Hematopoietic multipotent progenitor cell treated with erythropoietin and hydrocortisone succinate and interleukin-3 and kit ligand, for 8 days (in vitro differentiated cells): ENCODE results near the gene ITGAD.
"Not testable (repeated sequence)": the region's sequence is repeated elsewhere in the genome, so short reads cannot be mapped to it uniquely, and the experiment has no call there.

Source experiments
- DNase-seq: peaks from one replicate; pipeline ENCODE4 v3.0.0-alpha.2; 2015

The ITGAD gene

DNA sequence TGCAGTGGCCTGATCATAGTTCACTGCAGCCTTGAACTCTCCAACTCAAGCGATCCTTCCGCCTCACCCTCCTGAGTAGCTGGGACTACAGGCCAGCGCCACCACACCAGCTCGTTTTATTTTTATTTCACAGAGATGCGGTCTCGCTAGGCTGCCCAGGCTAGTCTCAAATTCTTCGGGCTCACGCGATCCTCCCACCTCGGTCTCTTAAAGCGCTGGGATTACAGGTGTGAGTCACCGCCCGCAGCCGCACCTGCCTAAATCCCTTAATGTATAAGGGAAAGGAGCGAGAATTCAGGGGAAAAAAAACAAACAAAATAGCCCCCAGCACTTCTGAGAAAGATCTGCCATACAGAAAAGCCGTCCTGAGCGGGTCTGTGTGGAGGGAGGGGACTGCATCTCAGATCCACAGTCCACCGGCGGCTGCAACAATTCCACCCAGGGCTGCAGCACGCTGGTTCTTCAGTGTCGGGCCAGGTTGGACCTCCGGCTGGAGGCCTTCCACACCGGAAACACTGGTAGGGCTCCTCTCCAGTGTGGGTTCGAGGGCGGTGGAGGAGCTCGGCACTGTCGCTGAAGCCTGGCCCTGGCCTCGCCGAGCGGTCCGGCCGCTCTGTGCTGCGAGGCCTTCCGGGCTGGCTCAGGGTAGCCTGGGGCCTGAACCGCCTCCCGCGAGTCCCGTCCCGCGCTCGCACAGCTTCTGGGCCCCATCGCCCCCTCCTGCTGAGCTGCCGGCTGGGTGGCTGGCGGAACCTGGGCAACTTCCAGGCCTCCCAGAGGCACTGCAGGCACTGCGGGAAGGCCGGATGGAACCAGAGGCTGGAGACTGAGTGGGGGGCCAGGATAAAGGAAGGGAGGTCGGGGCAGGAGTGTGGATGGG lies 42.4 kb downstream of the ITGAD start:
- no peak for DNase-seq

DNA sequence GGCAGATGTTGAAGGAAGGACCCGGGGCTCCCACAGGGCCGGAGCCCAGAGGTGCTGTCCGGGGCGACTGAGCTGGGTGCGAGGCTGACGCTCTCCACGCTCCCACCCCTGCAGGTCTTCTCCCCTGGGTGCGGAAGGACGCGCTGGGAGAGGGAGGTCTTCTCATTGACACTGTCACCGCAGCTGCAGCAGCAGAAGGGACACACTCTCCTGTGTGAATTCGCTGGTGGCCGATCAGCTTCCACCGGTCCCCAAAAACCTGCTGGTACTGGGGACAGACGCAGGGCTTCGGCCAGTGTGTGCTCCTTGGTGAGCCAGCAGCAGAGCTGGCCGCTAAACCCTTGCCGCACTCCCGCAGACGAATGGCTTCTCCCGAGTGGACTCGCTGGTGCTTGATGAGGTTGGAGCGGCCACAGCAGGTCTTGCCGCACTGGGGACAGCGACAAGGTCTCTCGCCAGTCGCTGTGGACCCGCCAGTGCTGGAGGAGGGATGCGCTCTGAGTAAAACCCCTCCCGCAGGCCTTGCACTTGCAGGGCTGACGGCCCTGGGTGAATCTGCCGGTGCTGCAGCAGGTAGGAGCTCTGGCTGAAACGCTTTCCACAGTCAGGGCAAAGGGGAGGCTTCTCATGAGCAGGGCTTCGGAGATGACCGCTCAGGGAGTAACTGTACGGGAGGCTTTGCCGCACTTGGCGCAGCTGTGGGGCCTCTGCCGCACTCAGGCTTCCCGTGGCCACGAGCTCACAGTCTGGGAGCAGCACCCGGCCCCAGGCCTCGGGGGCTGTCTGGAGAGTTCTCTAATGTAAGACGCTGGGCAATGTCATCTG lies 43.3 kb downstream of the ITGAD start:
- no peak for DNase-seq

DNA sequence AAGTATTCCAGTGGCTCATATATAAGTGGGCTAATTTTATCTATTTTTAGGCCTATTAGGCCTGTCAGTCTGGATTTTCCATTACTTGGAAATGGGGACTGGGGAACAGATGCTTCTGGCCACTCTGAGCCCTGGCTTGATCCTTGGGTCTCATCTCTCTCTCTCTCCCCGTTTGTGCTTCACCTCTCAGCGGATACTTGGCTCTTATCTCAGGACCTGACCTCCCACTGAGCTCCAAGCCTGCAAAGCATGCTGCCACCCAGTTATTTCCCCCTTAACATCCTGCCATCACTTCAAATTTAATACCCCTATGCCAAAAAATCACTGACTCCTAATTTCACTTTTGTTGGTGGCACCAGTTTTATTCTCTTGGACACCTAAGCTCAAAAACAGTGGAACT lies 45.3 kb downstream of the ITGAD start:
- no peak for DNase-seq

DNA sequence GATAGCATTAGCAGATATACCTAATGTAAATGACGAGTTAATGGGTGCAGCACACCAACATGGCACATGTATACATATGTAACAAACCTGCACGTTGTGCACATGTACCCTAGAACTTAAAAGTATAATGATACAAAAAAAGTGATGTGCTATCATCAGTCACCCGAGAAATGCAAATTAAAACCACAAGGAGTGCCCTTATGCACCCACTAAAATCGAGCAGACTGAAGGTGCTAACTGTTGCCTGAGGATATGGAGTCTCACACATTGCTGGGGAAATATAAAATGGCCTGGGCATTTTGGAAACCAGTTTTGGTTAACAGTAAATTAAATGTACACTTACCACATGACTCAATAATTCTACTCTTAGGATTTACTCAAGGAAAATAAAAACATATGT lies 45.9 kb downstream of the ITGAD start:
- DNase-seq: not testable (repeated sequence)

GRCh38 chr16:31439519-31439918 lies 46.4 kb downstream of the ITGAD start:
- no peak for DNase-seq

GRCh38 chr16:31440516-31441184 lies 47.5 kb downstream of the ITGAD start:
- no peak for DNase-seq

DNA sequence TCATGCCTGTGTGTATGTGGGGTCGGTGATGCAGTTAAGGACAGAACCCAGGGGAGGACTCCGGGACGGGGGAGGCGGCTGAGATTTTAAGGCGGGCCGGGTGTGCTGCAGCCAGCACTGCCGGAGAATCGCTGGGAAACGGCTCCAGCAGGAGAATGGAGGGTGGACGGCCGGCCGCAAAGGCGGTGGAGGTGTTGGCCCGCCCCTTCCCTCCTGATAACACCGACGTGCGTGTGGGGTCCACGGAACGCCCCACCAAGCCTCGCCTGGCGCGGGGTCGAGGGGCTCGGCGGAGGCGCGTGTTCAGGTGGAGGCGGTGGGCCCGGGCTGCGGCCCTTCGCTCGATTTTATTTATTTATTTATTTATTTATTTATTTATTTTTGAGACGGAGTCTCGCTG lies 48.8 kb downstream of the ITGAD start:
- no peak for DNase-seq

GRCh38 chr16:31445931-31446330 lies 52.8 kb downstream of the ITGAD start:
- DNase-seq: not testable (repeated sequence)

GRCh38 chr16:31451201-31451600 lies 58.1 kb downstream of the ITGAD start:
- no peak for DNase-seq

GRCh38 chr16:31451681-31452351 lies 58.7 kb downstream of the ITGAD start:
- DNase-seq: peak; percentile 68

DNA sequence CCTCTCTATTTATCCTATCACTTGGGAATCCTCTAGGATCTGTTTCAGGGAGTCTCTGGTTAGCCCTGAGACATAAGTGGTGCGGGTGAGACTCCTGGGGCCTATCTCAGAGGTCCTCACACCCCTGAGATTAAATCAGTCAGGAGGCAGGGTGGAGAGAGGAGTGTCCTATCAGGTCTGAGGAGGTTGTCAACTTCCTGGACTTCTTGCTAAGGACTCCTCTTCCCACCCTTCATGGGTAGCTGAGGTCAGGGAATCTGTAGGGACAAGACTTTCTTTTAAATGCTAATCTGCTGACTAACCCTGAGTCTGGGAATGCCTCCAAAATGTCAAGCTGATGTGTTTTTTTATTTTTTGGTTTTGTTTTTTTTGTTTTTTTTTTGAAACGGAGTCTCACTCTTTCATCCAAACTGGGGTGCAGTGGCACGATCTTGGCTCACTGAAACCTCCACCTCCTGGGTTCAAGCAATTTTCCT lies 59.5 kb downstream of the ITGAD start:
- peak; percentile 50 for DNase-seq

DNA sequence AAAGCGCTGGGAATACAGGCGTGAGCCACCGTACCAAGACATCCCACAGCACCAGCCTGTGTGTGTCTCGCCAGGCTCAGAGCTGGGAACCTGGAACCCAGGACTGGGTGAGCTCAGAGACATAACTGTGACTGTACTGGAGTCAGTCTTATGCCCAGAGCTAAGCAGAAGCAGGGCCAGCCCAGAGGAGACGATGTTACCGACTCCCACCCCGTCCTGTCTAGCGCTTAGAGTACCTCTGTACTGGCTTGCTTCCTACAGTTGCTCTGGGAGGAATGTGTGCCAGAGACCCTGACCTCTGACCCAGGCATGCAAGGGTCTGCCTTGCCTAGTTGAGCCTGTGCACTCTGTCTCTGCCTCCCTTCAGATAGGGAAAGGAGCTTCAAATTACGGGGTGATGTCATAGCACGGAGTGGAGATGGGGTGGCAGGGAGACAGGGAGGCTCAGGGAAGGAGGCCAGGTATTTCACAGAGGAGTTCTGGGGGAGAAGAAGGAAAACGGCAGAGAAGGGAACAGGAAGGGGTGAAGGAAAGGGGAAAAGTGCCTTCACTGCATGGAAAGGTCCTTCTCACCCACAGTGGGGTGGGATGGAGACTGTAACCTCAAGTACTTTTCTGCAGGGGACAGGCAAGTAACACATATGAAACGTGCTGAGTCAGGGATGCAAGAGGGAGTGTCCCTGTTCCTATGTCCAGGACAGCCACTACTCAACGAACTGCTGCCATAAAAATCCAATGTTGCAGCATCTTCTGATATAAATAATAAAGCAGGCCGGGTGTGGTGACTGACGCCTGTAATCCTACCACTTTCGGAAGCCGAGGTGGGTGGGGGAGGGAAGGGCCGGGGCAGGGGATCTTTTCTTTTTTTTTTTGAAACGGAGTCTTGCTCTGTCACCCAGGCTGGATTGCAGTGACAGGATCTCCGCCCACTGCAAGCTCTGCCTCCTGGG lies 60.4 kb downstream of the ITGAD start:
- peak; percentile 78 for DNase-seq

DNA sequence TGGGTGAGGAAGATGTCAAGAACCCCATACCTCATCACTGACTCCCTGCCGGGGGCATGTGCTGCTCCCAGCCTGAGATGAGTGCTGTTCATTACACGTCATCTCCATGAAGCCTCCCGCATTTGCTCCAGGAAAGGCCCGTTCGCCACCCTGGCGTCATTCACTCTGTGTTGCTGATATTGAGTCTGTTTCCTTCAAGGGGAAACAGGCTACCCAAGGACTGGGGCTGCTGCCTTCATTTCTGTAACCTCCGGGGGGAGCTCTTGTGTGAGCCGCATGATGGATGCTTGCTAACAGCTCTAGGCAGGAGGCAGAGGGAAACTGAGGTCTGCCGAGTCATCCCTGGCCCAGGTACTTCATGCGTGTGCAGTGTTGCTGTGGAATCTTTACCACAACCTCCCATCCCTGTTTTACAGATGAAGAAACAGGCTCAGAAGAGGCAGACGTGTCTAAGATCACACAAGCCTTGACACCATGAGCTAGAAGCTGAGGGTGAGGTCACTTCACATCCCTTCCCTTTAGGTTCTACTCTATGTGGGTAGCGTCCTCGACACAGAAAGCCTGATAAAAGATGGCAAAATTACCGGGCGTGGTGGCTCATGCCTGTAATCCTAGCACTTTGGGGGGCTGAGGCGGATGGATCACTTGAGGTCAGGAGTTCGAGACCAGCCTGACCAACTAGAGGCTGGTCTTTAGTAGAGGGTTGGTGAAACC lies 62.6 kb downstream of the ITGAD start:
- peak; percentile 63 for DNase-seq

- DNase-seq: no peak
Measured at GRCh38 chr16:31456988-31457360, 63.8 kb downstream of the ITGAD start.

DNA sequence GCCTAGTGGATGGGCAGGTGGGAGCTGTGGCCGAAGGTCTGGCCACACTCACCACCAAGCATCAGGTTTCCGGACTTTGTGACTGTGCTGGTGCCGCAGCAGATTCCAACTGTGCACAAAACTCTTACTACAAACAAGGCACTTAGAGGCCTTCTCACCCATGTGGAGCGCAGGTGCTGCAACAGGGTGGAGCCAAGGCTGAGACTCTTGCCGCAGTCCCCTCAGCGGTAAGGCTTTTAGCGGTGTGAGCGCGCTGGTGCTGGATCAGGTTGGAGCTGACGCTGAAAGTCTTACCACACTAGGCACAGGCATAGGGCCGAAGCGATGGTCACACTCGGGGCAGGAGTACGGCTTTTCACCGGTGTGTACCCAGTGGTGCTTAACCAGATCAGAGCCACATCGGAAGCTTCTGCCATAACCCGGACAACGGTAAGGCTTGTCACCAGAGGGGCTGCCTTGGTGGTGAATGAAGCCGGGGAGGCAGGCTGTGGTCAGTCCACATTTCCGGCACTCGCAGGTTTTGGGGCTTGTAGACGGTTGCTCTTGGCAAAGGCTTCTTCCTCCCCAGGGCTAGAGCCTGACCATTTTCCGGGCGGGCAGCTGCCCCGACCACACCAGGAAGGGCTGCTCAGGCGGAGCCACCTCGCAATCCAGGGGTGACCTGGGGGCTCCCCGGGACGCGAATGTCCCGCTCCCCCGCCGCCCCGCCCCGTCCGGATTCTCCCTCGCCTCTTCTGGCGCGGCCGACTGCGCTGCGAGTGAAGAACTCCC lies 65.1 kb downstream of the ITGAD start:
- peak; percentile 73 for DNase-seq

- peak; percentile 99 for DNase-seq
Measured at GRCh38 chr16:31458844-31459686, 65.9 kb downstream of the ITGAD start, which contains the start of gene ARMC5. Gene ARMC5, plus strand, starts transcription at chr16:31459501. Its CDS starts 24 bp downstream, at chr16:31459525.

DNA sequence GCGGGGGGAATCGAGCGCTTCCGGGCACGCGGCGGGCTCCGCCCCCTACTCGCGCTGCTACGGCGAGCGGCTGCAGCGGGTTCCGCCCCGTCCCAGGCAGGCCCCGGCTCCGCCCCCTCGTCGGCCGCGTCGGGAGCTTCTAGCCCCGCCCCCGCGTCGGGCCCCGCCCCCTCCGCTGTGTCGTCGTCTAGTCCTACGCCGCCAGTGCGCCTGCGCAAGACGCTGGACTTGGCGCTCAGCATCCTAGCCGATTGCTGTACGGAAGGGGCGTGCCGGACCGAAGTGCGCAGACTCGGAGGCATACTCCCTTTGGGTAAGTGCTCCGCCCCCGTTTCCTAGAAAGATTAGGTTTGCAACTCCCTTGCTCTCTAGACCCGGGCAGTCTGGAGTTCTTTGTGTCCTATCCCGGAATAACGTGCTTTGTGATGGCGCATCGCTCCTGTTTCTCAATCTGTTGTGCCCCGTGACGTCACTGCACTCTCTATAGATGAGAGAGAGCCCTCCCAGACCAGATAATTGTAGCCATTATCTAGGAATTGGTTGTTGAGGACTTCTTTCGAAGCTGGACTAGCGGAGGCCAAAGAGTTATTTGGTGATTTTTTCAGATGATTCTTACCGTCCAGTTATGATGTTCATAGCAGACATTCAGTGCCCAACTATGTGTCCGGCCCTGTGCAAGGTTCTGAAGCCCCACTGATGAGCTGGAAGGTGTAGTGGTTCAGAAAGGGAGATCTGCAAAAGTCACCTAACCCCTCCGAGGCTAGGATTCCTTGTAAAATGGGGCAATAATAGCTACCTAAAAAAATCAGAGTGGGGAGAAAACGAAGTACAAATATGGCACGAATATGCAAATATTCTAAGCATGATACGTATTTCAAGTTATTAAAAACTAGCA lies 66.8 kb downstream of the ITGAD start:
- peak; percentile 99 for DNase-seq

DNA sequence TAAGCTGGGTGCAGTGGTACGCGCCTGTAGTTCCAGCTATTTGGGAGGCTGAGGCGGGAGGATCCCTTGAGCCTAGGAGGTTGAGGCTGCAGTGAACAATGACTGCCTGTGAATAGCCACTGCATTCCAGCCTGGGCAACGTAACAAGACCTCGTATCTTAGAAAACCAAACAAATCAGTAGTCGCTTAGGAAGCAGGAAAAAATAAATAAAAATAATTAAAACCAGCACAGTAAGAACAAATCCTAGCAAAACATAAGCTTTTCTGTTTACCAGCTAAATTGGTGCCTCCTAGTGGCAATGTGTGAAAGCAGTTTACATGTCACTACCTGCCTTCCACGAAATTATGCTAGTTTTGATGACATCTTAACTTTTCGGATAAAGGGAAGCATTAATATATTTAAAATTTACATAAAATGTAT lies 67.5 kb downstream of the ITGAD start:
- DNase-seq: peak; percentile 74
